GM18505 (cell line): ENCODE data around the gene SMIM24.

ENCODE experiments used
- ATAC-seq: cut with Tn5 transposase; IDR thresholded peaks from one replicate; pipeline ENCODE4 v1.9.1; 2021; ENCODE audit not compliant: unreplicated experiment
- POLR2A ChIP-seq: IDR thresholded peaks from 4 replicates; pipeline ENCODE4 v1.6.1; 2011; ENCODE audit warnings: borderline replicate concordance; ENCODE audit not compliant: insufficient read depth, insufficient read length; ENCODE audit errors: extremely low read depth

SMIM24 gene

DNA sequence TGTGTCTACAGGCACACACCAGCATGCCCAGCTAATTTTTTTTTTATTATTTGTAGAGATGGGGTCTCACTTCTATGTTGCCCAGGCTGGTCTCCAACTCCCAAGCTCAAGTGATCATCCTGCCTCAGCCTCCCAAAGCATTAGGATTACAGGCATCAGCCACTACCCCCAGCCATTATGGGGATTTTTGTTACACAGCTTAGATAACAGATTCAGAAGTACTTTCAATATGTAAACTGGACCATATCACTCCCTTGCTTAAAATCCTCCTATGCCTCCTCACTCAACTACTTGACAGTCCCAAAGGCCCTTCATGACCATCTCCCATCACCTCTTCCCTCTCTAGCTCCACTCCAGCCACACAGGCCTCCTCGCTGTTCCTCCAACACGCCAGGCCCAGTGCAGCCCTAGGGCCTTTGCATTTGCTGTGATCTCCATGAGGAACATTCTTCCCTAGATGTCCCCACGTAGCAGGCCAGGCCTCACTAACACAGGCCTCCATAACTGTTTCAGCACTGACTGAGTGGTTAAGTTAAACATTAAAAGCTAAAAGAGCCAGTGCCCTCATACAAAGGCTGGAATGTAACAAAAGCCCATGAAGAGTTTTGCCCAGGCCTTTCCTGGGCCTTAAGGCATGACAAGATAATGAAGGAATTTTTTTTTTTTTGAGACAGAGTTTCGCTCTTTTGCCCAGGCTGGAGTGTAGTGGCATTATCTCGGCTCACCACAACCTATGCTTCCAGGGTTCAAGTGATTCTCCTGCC is 17.6 kb upstream of the SMIM24 start:
- TF ChIP-seq POLR2A, result no peak
- no peak for ATAC-seq

DNA sequence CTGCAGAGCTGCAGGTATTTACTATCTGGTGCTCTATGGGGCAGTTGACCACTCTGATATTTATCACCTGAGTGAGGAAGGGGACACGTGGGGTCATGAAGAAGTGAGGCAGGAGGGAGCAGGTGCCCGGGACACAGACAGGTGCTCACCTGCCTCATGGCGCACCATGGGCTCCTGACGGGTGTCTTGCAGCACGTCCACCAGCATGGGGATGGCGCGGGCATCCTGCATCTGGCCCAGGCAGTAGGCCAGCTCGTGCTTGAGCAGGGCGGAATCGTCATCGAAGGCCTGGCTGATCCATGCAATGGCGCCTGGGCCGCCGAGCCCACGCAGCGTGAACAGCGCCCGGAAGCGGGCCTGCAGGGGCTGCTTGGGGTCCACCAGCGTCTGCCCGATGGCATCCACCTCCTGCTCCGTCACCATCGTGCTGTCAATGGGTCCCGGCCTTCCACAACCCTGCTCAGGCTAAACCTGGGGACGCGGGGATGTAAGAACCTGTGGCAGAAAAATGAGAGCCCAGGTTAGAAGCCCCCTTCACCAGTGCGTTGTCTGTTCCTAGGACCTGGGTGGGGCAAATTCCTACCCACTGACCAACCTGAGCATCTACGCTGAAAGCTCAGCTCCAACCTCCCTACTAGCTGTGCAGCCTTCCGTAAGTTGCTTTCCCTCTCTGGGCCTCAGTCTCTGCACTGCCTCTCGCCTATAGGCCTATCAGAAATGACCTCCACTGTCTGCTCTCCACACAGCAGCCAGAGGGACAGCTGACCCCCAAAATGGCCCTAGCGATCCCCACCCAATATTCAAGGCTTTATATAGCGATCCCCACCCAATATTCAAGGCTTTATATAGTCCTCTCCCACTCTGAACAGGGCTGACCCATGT is 16.3 kb upstream of the SMIM24 start:
- no peak for ATAC-seq
- TF ChIP-seq POLR2A, result no peak

DNA sequence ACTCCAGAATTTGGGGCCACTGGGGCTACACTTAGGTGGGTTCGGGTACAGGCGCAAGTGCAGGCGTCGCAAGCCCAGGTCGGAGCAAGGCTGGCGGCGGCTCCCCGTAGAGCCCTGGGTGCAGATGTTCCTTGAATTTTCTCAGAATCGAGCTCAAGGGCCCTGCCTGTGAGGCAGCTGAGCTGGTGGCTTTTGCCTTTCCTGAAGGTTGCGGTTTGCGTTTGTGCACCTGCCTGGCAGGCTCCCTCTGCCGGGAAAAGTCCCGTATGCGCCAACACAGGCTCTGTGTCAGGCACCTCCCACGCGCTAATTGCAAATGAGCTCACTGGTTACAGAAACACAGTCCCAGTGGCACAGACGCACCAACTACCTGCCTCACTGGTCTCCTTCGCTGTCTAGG is 14.2 kb upstream of the SMIM24 start:
- no peak for TF ChIP-seq POLR2A
- ATAC-seq, result no peak

DNA sequence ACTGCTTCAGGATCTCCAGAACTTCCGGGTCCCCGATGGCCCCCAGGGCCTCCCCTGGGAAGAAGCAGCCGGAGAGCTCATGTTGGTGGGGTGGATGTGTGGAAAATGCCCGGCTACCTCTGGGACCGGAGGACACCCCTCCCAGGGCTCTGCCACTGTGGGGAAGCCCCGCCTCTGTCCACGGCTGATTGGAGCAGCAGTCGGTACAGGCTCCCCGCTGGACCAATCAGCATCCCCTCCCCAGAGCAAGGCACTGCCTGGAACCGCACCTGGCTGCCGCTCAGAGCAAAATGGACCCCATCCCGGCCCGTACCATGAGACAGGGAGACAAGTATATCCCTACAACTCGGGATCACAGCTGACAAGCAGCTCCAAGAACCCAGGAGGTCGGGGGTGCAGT is 13.7 kb upstream of the SMIM24 start:
- ATAC-seq, result no peak
- TF ChIP-seq POLR2A, result no peak

DNA sequence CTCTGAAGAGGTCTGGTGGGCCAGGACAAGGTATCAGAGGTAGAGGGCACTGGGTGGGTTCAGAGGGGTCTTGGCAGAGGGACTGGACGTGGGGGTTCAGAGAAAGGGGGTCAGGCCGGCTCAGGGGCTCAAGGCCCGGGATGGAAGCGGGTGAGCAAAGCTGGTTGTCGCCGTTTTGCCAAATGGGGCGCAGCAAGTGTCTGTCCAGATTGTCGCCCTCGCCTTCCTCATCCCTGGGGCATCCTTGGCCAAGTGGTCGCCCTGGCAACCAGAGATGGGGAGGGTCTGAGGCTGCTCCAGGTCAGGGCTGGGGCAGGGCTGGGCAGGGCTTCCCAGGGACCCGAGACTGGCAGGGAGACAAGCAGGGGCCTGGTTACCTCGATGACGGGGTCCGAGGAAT is 13.3 kb upstream of the SMIM24 start:
- no peak for TF ChIP-seq POLR2A

DNA sequence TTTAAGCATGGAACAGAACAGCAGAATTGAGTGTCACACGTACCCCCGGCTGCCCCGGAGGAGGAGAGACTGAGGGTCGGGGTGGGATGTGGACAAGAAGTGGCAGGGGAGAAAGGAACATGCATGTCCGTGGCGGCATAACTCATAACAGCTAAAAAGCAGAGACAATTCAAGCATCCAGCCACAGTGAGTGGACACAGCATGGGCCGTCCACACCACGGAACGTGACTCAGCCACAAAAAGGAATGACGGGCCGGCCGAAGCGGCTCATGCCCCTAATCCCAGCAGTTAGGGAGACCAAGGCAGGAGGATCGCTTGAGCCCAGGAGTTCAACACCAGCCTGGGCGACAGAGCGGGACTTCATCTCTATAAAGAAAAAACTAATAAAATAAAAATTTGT is 12.6 kb upstream of the SMIM24 start:
- no peak for ATAC-seq
- TF ChIP-seq POLR2A, result no peak

More for the DNA sequence above, 13.3 kb upstream of the SMIM24 start:
- no peak for ATAC-seq

DNA sequence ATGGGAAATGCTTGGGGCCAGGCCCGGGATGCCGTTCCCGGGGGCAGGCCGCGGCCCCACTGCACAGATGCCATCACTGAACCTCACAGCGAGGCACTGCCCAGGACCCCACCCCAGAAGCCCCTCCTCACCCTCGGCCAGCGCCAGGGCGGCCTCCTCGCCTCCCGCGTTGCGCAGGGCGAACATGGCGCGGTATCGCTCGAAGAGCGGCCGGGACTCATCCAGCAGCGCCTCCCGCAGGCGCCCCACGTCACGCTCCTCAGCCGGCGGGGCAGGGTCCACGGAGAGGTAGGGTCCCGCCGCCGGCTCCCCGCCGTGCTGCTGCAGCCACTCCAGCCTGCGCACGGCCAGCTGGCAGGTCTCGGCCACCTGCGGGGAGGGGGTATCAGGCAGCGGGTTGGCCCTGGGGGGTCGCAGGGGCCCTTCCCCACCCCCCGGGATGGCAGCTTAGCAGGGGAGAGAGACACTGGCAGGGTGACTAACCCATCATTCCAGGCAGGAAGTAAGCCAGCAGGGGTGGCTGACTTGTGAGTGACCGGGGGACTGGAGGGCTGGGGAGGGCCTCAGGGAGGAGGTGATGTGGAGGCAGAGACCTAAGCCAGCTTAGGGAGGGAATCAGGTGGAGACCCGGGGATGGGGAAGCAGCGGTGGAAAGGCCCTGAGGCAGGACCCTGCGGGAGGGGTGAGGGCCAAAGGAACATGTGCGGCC is 12.0 kb upstream of the SMIM24 start:
- TF ChIP-seq POLR2A, result no peak
- ATAC-seq, result no peak

- TF ChIP-seq POLR2A, result no peak
- no peak for ATAC-seq
Measured at GRCh38 chr19:3491396-3492119, 11.2 kb upstream of the SMIM24 start.

- no peak for ATAC-seq
- no peak for TF ChIP-seq POLR2A
Measured at GRCh38 chr19:3483226-3483628, 2.9 kb upstream of the SMIM24 start, which contains the start of gene SMIM44. Gene SMIM44, minus strand, starts transcription at chr19:3483441. Its CDS starts 38 bp downstream, at chr19:3483403.

DNA sequence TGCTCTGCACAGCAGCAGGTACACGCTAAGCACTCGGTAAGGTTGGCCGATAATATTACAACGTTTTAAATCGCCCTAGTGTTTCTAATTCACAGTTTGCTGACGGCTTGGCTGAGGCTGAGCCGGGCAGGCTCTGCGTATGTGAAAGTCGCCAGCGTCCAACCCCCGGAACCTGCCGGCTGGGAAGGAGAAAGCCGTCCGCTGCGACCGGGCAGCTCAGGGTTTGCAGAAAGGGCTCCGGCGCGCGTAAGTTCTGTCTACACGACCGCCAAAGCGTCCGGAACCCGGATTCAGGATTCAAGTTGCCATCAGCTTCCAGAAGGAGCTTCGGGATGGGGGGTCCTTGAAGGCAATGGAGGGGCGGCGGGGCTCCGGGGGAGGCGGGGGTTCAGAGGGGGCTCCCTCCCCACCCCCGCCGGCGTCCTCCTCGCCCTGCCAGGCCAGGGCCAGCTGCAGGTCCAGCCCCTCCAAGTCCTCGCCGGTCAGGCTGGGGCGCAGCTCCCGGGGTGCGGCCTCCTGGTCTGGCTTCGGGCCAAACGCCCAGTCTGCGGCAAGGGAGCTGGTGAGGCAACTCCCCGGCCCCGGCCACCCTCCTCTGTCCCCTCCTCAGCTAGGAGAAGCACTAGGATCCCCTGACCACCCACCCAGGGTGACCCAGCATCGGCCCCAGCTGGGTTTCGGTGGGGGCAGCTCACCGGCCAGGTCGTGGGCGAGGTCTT is 2.3 kb upstream of the SMIM24 start:
- ATAC-seq, result no peak
- no peak for TF ChIP-seq POLR2A

GRCh38 chr19:3481241-3482090 is 1.1 kb upstream of the SMIM24 start:
- TF ChIP-seq POLR2A, result no peak
- ATAC-seq, result no peak
